Uterus (tissue), 4 donors: Measurements from ENCODE around the gene SUSD3. TPM values are rescaled to one million over a fixed set of nuclear protein-coding genes. Genes with fewer than 3 reads are reported as not detected.

Source experiments
- DNase-seq, 2 donors: peaks; one replicate each; pipeline ENCODE4 v3.0.0-alpha.2; 2019 to 2020
- H3K27ac ChIP-seq, 2 donors: fragments of 200-600 bp; sonication (generic); 1 replicate in 1 of 2; 2 replicates in 1 of 2; pipeline ENCODE4 v1.5.1; 2016 to 2018
- H3K27me3 ChIP-seq, 2 donors: fragments of 200-600 bp; sonication (generic); one replicate each; pipeline ENCODE4 v1.5.1; 2018 to 2019; ENCODE audit warnings: control low read depth in 1 of 2
- H3K36me3 ChIP-seq, 2 donors: fragments of 200-600 bp; sonication (generic); one replicate each; pipeline ENCODE4 v1.5.1; 2019; ENCODE audit warnings: control low read depth in 1 of 2
- H3K4me1 ChIP-seq, 2 donors: fragments of 200-600 bp; sonication (generic); one replicate each; pipeline ENCODE4 v1.5.1; 2018 to 2019; ENCODE audit warnings: control low read depth in 1 of 2
- H3K4me3 ChIP-seq, 2 donors: fragments of 200-600 bp; sonication (generic); 1 replicate in 1 of 2; 2 replicates in 1 of 2; pipeline ENCODE4 v1.5.1; 2018 to 2019; ENCODE audit warnings: mild to moderate bottlenecking in 1 of 2
- H3K9me3 ChIP-seq, 2 donors: fragments of 200-600 bp; sonication (generic); one replicate each; pipeline ENCODE4 v1.5.1; 2019; ENCODE audit warnings: control low read depth in 1 of 2
- CTCF ChIP-seq, 4 experiments: fragments of 200-600 bp in 2 of 4; fragments of 450-650 bp in 2 of 4; sonication (generic) in 2 of 4; IDR thresholded peaks; one replicate each; pipeline ENCODE4 v1.5.1; 2016 to 2019; ENCODE audit warnings: antibody characterized with exemption in 4 of 4, mild to moderate bottlenecking in 2 of 4, moderate library complexity in 1 of 4
- POLR2A ChIP-seq, 2 donors: fragments of 450-650 bp; IDR thresholded peaks; one replicate each; pipeline ENCODE4 v1.6.1; 2016; ENCODE audit warnings: antibody characterized with exemption in 2 of 2, mild to moderate bottlenecking in 1 of 2, moderate library complexity in 1 of 2
- intact Hi-C: fragments of 100-400 bp; cut with DNase I; formaldehyde crosslinking; loops from one replicate; pipeline ENCODE4 v1.15.1; 2023; ENCODE audit warnings: low total_unique reads
- total RNA-seq, 4 donors: library from RNA; depleted of rRNA in 3 of 4; stranded (reverse); fragments of >200 nt in 3 of 4; gene quantifications; one replicate each; pipeline versions ENCODE4 v1.1.0 to v1.2.4, GENCODE V29; 2014 to 2023
- donor health status: DM: yes; HTN: yes; CAD: no.

Gene SUSD3
- total RNA-seq, 4 donors from 2014 or later, result 9.3 to 52.7 (median 14.7) TPM

DNA sequence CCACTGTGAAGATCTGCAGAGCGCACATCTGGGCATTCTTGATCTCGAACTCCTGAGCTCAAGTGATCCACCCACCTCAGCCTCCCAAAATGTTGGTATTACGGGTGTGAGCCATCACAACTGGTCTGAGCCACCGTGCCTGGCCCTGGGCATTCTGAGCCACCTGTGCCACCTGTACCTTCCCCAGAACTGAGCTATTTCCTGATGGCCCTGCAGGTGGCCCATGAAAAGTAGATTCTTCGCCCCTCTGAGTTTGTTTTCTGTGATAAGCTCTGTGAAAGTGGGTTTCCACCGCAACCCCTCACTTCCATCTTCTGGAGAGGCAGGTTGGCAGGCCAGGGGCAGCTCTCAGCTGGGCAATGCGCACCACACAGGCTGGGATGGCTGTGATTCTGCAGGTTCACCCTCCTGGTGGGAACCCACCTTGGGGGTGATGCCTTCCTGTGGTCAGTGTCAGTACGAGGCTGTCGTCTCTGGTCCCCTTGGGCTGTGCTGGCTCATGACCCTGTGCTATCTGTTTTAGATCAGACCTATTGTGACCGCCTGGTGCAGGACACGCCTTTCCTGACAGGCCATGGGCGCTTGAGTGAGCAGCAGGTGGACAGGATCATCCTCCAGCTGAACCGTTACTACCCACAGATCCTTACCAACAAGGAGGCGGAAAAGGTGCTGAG is 48.8 kb downstream of the SUSD3 start:
- Histone ChIP-seq H3K4me3 (no peak overlapping the region), H3K36me3 (no peaks in the 10 kb centered on the region), H3K27ac (no peak overlapping the region), H3K9me3 (peaks cover 0 to 10% of the 10 kb centered on the region in 2 donors), H3K4me1 (no peaks in the 10 kb centered on the region), H3K27me3 (no peaks in the 10 kb centered on the region)
- intact Hi-C loops, result no loop called here
- no peak for TF ChIP-seq POLR2A (IDR thresholded peaks at IDR 0.05)
- no peak for TF ChIP-seq CTCF (IDR thresholded peaks at IDR 0.05)
- peak; percentile 10 for DNase-seq

DNA sequence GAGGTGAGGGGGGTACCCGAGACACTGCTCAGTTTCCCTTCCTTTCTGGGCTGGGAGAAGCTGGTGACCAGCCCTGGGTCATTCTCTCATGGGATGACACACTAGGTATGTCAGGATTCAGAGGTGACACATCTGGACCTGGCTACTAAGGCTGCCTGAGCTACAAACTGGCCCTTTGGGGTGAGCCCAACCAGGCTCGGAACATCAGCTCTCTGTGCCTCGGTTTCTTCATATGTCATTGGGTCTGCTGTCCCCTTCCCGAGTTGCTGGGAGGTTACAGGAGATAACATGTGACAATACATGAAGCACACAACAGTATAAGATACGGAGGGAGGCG is 49.3 kb downstream of the SUSD3 start:
- H3K9me3 ChIP-seq, result peaks cover 0 to 10% of the 10 kb centered on the region in 2 donors
- intact Hi-C loops, result no loop called here
- no peaks in the 10 kb centered on the region for H3K36me3 ChIP-seq
- H3K4me1 ChIP-seq, result no peaks in the 10 kb centered on the region
- H3K27me3 ChIP-seq, result no peaks in the 10 kb centered on the region
- no peak for TF ChIP-seq POLR2A (IDR thresholded peaks at IDR 0.05)
- TF ChIP-seq CTCF (IDR thresholded peaks at IDR 0.05), result no peak
- no peak overlapping the region for H3K4me3 ChIP-seq
- no peak overlapping the region for H3K27ac ChIP-seq
- DNase-seq, result peak; percentile 0 to 9

DNA sequence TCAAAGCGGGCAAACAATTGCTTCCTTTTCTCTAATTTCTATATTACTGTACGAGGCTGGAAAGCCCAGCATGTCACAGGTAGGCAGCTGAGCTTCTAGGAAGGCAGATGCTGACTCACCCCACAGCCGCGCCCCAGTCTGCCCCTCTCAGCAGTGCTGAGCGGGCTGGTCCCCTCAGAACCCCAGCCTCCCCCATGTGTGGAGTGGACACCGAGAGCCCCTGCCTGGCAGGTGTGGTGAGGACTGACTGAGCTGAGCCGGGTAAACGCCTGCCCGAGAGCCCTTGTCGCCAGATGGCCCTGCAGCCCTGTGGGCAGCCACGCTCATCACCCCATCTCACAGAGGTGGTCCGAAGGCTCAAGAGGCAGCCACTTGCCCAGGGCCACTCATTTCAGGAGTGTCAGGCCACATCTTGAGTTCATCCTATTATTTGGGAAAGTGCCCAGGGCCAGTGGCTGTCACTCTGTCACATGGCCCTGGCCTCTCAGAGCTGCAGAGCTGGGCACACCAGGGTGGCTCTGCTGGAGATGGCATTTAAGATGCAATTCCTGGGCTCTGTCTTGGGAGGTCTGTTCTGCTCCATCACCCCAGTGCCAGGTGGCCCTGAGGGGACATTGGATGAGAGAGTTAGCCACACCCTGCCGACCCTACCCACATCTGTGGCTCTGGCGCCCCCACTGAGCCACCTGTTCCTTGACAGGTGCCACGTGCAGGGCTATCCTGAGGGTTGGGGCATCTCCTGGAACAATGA is 50.0 kb downstream of the SUSD3 start:
- Histone ChIP-seq H3K9me3 (peaks cover 0 to 10% of the 10 kb centered on the region in 2 donors), H3K4me3 (no peak overlapping the region), H3K27ac (no peak overlapping the region), H3K27me3 (no peaks in the 10 kb centered on the region), H3K4me1 (no peaks in the 10 kb centered on the region), H3K36me3 (no peaks in the 10 kb centered on the region)
- DNase-seq, result peak; percentile 15
- intact Hi-C loops, result no loop called here
- no peak for TF ChIP-seq CTCF (IDR thresholded peaks at IDR 0.05)
- TF ChIP-seq POLR2A (IDR thresholded peaks at IDR 0.05), result no peak

DNA sequence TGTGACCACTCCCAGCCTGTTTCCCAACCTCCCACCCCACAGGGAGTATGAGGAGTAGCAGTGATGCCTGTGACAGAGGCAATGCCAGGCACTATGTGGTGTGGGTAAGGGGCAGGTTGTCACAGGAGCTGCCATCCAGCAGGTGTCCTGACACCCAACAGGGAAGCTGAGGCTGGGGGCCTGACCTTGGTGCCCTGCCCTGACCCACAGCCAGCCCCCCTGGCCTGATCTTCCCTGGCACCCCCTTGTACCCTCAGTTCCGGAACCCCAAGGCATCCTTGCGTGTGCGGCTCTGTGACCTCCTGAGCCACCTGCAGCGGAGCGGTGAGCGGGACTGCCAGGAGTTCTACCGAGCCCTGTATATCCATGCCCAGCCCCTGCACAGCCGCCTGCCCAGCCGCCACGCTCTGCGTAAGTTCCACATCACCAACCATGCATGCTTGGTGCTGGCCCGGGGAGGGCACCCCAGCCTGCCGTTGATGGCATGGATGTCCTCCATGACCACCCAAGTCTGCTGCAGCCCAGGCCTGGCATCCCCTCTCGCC is 51.9 kb downstream of the SUSD3 start:
- H3K36me3 ChIP-seq, result no peaks in the 10 kb centered on the region
- intact Hi-C loops, result no loop called here

More for the DNA sequence above, 51.9 kb downstream of the SUSD3 start:
- no peak overlapping the region for H3K4me3 ChIP-seq
- peak; percentile 13 to 14 for DNase-seq
- H3K27ac ChIP-seq, result no peak overlapping the region
- H3K9me3 ChIP-seq, result no peaks in the 10 kb centered on the region
- H3K27me3 ChIP-seq, result no peaks in the 10 kb centered on the region
- no peaks in the 10 kb centered on the region for H3K4me1 ChIP-seq
- no peak for TF ChIP-seq POLR2A (IDR thresholded peaks at IDR 0.05)
- no peak for TF ChIP-seq CTCF (IDR thresholded peaks at IDR 0.05)
